Stimulated activated CD4-positive, alpha-beta T cell treated with anti-CD3 and anti-CD28 coated beads, TNF-alpha, amount 100 ng/mL, for 24 hours (primary cell): ENCODE measurements around the gene ANKRD23.

Experiments
- DNase-seq, 3 experiments: peaks; one replicate each; pipeline ENCODE4 v3.0.0-alpha.2; 2020; ENCODE audit warnings: low read depth in 3 of 3

The ANKRD23 gene

GRCh38 chr2:96877042-96877451 is 33.2 kb upstream of the ANKRD23 start:
- no peak for DNase-seq

- DNase-seq = no peak
Measured at GRCh38 chr2:96876269-96877041, 32.6 kb upstream of the ANKRD23 start.

- no peak for DNase-seq
Measured at GRCh38 chr2:96875498-96876268, 31.9 kb upstream of the ANKRD23 start.

DNA sequence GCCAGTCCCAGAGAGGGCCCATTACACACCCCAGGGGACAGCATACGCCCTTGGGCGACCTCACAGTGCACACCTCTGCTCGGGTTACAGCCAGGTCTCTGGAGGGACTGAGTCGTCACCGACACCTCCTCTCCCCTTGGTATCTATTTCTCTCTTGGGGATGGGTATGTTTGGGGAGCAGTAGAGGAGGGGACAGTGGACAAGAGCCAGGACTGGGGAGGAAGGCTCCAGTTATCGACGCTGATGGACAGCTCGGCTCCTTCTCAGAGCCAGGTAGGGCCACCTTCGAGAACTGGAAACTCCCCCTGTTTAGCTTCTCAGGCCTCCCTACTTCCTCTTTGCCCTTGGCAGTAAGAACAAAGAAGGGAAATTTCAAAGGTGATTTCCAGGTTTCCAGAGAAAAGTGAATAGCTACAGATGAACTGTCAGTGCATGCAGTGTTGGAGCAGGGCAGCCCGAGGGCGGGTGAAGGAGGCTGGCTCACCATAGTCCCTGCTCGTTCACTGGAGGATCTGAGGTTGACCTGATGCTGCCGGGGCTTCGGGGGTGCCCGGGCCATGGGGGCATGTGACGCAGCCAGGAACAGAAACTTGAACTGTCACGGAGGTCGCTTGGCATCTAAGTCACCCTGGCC is 30.5 kb upstream of the ANKRD23 start:
- DNase-seq = no peak

- no peak for DNase-seq
Measured at GRCh38 chr2:96873651-96874096, 29.9 kb upstream of the ANKRD23 start.

DNA sequence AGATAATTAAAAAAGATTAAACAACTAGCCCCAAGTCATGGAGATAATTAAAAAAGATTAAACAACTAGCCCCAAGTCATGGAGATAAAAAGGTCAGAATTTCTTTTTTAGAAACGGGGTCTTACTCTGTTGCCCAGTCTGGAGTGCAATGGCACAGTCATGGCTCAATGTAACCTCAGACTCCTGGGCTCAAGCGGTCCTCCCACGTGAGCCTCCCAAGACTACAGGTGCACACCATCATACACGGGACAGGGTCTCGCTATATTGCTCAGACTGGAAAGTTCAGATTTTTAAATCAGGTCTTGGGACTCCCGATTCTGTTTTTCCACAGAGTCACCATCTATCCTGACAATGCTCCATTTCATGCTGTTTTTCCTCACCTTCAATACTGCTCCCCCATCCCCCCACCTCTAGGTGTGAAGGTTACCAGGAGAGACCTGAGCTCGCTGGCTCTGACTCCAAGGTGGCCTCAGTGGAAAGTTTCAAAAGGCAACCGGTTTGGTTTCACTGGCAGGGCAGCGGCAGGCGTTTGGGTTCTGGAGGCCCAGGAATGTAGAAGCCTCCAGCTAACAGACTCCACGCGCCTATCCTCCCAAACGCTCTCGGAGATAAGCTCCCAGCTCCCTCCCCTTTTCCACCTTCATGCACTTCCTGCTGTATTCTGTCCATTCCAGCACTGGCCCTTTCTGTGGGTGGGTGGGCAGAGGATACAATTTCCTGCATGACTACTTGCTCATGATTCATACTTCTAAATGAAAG is 28.9 kb upstream of the ANKRD23 start:
- no peak for DNase-seq

DNA sequence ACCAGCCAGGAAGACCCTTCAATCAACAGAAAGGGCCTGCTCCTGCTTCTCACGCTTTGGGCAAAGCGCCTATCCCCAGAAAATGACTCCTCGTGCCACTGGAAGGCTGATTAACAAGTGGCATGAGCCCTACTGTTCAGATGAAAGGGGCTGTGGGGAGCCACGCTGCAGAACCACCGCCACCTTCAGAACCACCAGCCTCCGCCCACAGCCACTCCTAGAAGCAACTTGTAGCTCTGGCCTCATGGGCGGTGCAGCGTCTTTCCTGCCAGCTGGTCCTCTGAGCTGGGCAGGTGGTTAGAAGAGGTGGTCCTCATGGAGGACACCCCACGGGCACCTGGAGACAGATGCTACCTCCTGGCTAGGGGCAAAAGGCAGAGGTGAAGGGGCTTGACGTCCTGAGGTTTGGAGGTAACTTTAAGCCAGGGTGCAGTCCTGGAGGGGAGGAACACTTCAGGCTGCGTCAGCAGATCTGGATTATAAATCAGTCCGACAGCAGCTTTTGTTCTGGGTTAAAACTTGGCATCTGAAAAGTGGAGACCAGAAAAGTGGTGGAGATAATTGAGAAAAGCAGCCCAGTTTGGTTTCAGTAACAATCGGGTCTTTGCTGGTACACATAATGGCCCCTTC is 26.9 kb upstream of the ANKRD23 start:
- peak in 1 of 3 experiments; percentile 55 for DNase-seq

- peak in 1 of 3 experiments; percentile 40 for DNase-seq
Measured at GRCh38 chr2:96869822-96870625, 26.2 kb upstream of the ANKRD23 start, which contains the start of gene SEMA4C. Gene SEMA4C, minus strand, starts transcription at chr2:96870080. Its CDS starts 2,194 bp downstream, at chr2:96867886.

GRCh38 chr2:96869281-96869821 is 25.5 kb upstream of the ANKRD23 start:
- DNase-seq = no peak

GRCh38 chr2:96868555-96869280 is 24.9 kb upstream of the ANKRD23 start:
- peak in 1 of 3 experiments; percentile 71 for DNase-seq

DNA sequence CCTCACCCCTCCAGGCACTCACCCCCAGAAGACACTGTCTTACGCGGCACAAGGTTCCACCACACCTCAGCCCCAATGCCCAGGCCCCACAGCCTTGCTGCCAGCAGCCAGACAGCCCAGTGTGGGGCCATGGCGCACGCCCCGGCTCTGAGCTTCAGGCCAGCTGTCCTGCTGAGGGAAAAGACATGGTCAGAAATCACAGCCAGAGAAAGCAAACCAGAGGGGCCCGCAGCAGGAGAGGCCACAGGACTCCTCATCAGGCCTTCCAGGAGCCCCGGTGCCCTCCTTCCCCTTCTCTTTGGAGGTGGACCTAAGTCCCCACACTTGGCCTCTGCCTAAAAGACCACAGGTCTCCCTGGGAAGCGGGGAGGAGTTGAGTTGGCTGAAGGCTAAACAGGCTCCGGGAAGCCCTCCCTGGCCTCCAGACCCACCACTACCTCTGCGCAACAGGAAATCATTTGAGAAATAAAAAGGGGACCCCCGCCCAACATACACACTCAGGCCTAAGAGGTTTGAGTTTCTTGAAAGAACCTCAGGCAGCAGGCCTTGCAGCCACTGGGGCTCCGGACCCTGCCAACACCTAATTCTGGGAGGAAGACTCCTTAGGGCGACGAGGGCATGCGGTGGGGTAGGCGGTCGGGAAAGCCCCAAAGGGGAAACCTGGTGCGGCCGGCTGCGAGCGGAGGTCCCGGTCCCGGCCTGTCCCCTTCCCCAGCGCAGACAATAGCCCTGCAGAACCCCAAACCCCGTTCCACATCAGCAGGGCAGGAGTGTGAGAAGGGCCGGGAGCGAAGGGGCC is 24.1 kb upstream of the ANKRD23 start:
- no peak for DNase-seq

GRCh38 chr2:96866986-96867755 is 23.4 kb upstream of the ANKRD23 start:
- no peak for DNase-seq

- DNase-seq = no peak
Measured at GRCh38 chr2:96866586-96866985, 22.8 kb upstream of the ANKRD23 start.

DNA sequence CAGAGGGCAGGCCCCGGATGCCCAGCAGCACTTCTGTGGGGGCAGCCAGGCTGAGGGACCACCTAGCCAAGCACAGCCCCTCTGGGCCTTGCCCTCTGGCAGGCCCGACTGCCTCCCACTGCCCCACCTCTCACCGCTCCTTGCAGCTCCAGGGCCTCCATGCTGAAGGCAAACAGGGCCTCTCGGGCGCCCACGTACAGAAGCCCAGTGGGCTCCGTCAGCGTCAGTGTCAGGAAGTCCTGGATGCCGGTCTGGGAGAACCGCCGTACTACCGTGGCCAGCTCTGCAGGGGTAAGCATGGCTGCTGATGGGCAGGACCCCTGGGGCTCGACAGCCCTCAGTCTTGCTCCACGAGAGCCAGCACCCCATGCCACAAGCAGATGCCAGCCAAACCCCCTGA is 22.3 kb upstream of the ANKRD23 start:
- no peak for DNase-seq

DNA sequence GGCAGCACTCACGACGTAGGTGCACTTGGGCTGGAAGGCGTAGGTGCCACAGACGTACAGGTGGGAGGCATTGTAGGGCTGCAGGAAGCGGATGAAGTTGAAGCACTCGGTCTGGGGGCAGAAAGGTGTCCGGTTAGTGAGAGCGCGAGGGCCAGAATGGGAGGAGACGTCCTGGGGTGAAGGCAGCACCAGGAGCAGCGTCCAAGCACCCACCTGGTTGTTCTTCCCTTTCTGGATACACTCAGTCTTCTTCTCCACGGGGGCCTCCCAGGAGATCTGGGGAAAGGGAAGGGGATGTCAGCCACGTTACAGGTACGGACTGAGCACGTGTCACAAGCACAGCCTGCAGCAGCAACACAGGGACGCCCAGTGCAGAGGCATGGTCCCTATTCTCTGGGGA is 21.8 kb upstream of the ANKRD23 start:
- DNase-seq = no peak

GRCh38 chr2:96864343-96865091 is 20.7 kb upstream of the ANKRD23 start:
- no peak for DNase-seq
